KOPT-K1 (cell line): ENCODE results near the gene COQ9.

Source experiments
- H3K27ac ChIP-seq: fragments of 200-600 bp; sonication (generic); 2 replicates; pipeline ENCODE4 v1.5.1; 2016; ENCODE audit warnings: antibody characterized with exemption, mild to moderate bottlenecking, low read depth, low read length; ENCODE audit not compliant: poor library complexity, severe bottlenecking
- H3K36me3 ChIP-seq: fragments of 200-600 bp; sonication (generic); 2 replicates; pipeline ENCODE4 v1.5.1; 2017; ENCODE audit warnings: antibody characterized with exemption, mild to moderate bottlenecking, low read length, moderate library complexity; ENCODE audit not compliant: insufficient read depth
- H3K9me3 ChIP-seq: fragments of 200-600 bp; sonication (generic); 2 replicates; pipeline ENCODE4 v1.5.1; 2017; ENCODE audit warnings: antibody characterized with exemption, low read length, mild to moderate bottlenecking; ENCODE audit not compliant: insufficient read depth, poor library complexity, severe bottlenecking

COQ9 gene

DNA sequence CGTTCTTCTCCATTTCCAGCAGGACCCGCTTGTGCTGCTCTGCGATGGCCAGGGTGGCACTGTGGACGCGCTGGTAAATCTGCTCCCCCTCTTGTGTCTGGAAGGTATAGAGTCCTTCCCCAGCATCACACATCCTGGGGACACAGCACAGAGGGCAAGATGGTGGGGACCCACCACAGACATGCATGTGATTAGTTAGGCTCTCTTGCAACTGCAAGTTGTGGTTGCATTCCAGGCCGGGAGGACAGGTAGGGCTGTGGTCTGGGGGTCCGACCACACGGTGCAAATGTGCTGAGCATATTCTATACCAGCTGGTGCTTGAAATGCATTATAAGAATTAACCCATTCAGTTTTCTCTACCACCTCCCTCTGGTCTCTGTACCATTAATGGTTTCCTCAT is 26.6 kb downstream of the COQ9 start:
- Histone ChIP-seq H3K27ac (no peak overlapping the region), H3K9me3 (no peaks in the 10 kb centered on the region), H3K36me3 (peaks cover 52% of the 10 kb centered on the region)

- Histone ChIP-seq H3K36me3 (peaks cover 41% of the 10 kb centered on the region), H3K27ac (peak overlapping the region; percentile 48), H3K9me3 (no peaks in the 10 kb centered on the region)
Observed at GRCh38 chr16:57474671-57475661, 27.7 kb downstream of the COQ9 start.

DNA sequence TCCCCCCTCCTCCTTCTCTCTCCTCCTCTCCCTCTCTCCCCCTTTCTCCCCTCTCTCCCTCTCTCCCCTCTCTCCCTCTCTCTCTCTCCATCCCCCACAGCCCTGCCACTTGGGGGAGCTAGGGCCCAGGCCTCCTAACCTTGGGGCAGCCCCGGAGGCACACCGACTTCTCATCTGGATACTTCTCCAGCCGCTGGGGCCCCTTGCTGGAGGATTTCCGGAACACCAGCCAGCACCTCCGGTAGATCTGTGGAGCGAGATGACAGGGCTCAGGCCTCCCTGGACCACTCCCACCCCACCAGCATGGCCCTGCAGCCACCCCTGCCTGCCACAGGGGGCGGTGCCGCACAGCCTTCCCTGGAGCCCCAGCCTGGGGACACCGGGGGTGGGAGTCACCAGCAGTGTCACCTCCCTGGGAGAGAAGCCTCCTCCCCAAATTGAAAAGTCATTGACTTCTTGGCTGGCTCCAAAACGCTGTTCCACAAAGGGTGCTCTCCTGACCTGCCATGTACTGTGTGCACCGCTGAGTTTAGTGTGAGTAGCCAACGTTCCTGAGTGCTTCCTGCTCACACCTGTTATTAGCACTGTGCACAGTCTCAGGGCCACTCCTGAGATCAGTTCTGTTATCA is 28.5 kb downstream of the COQ9 start:
- no peaks in the 10 kb centered on the region for H3K9me3 ChIP-seq
- H3K27ac ChIP-seq: peak overlapping the region; percentile 48
- peaks cover 33% of the 10 kb centered on the region for H3K36me3 ChIP-seq

DNA sequence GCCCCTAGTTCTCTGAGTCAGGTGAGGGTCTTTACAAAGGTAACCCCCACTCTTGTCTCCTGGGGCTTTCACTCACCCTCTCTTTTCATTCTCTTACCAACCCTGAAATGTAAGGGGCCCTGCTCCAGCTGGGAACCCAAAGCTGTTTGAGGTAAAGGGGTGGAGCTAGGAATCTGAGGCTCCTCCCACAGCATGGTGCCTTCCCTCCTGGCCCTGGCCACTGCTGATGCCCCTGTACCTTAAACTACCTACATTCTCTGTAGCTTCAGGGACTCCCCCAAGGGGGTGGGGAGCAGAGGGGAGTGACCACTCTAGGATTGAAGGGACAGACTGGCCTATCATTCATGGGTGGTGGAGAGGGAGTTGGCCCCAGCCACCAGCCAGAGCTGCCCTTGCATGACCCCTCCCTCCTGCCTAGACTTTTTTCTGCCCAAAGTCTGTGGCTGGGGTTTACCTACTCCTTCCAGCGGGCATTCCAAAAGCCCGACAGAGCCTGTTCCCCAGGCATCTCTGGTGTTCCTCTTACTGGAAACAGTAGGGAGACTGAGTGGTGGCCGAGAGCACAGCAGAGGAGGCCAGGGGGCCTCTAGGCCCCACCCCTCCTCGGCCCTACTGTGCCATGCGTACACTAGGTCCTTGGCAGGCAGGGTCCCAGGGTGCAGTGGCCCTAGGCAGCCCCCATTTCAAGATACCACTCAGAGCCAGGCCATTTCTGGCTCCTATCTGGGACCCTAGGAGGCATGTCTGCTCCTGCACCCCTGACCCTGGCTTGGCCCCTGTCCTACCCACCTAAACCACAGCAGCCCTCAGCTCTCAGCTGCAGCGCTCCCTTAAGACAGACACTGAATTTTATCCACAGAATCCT is 29.5 kb downstream of the COQ9 start:
- Histone ChIP-seq H3K9me3 (no peaks in the 10 kb centered on the region), H3K36me3 (peaks cover 23% of the 10 kb centered on the region), H3K27ac (peak overlapping the region; percentile 48)

GRCh38 chr16:57477531-57478202 is 30.4 kb downstream of the COQ9 start:
- Histone ChIP-seq H3K9me3 (no peaks in the 10 kb centered on the region), H3K27ac (no peak overlapping the region), H3K36me3 (peaks cover 14% of the 10 kb centered on the region; the same call in 1 of the 2 replicates)

GRCh38 chr16:57478396-57479204 is 31.3 kb downstream of the COQ9 start:
- peaks cover 5% of the 10 kb centered on the region; the same call in 1 of the 2 replicates for H3K36me3 ChIP-seq
- H3K9me3 ChIP-seq: no peaks in the 10 kb centered on the region
- H3K27ac ChIP-seq: no peak overlapping the region

GRCh38 chr16:57479205-57479975 is 32.1 kb downstream of the COQ9 start:
- H3K36me3 ChIP-seq: no peaks in the 10 kb centered on the region
- no peaks in the 10 kb centered on the region for H3K9me3 ChIP-seq
- H3K27ac ChIP-seq: no peak overlapping the region

GRCh38 chr16:57479976-57480753 is 32.9 kb downstream of the COQ9 start:
- H3K27ac ChIP-seq: no peak overlapping the region

DNA sequence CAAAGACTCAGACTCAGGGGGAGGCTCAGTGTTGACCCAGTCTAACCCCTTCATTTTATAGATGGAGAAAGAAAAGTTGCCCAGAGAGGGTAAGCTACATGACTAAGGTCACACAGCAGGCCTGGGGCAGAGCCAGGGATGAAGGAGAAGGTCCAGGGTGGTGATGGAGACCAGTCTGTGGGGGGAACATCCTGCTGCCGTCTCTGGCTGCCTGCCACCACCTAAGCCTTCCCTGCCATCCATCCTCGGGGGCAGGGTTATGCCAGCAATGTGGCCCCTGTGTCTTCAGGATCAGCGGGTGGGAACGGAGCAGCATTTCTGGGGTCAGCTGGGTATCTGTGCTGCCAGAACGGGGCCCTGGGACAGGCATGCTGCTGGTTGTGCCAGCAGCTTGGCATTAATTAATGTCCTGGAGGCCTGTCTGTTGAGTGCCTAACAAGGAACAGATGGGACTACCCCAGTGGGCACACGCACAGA is 33.5 kb downstream of the COQ9 start:
- Histone ChIP-seq H3K27ac (no peak overlapping the region), H3K9me3 (no peaks in the 10 kb centered on the region), H3K36me3 (no peaks in the 10 kb centered on the region)

More at GRCh38 chr16:57479976-57480753, 32.9 kb downstream of the COQ9 start:
- Histone ChIP-seq H3K36me3 (no peaks in the 10 kb centered on the region), H3K9me3 (no peaks in the 10 kb centered on the region)

DNA sequence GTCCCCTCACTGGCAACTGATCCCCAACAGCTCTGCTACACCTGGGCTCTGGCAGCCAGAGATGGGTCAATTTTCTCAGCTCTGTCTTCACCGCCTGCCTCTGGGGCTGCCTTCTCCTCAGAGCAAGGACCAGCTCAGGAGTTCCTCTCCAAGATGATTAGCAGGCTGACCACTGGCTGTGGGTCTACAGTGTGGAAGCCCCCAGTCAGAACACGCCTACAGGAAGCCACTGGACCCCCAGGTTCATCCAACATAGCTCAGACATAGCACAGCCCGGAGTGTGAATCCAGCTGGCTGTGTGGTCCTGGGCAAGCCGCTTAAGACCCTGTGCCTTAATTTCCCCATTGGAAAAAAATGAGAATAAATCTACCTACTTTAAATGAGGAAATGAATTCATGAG is 34.1 kb downstream of the COQ9 start:
- H3K27ac ChIP-seq: no peak overlapping the region
- no peaks in the 10 kb centered on the region for H3K36me3 ChIP-seq
- H3K9me3 ChIP-seq: no peaks in the 10 kb centered on the region

- no peaks in the 10 kb centered on the region for H3K9me3 ChIP-seq
- no peak overlapping the region for H3K27ac ChIP-seq
- no peaks in the 10 kb centered on the region for H3K36me3 ChIP-seq
Observed at GRCh38 chr16:57482845-57483545, 35.7 kb downstream of the COQ9 start.
